ENCODE measurements around the gene ZNF230. TPM values are rescaled to one million over a fixed set of nuclear protein-coding genes. Genes with fewer than 3 reads are reported as not detected.

The ZNF230 gene
- total and polyA plus RNA-seq, 2 of the 8 experiments (the other 6 are each of a cell fraction or from before 2014, with no cell fraction given), result 1.5 to 3.6 TPM

- TF ChIP-seq E2F6 (IDR thresholded peaks at IDR 0.05) (no peak), ASH2L (IDR thresholded peaks at IDR 0.05; ENCODE audit: low read length) (no peak), CHD1 (IDR thresholded peaks at IDR 0.05; ENCODE audit: low read depth, low read length) (no peak), TEAD4 (IDR thresholded peaks at IDR 0.05; ENCODE audit: low read depth, low read length) (no peak), TAF7 (optimal IDR thresholded peaks at IDR 0.05; ENCODE audit: borderline replicate concordance, low read depth, low read length) (no peak)
These were observed 42.3 kb upstream of the ZNF230 start (continued) for GRCh38 chr19:43960411-43960810.

Measured in H1 (cell line).